Measurements from ENCODE around the gene GAR1. TPM values are rescaled to one million over a fixed set of nuclear protein-coding genes. Genes with fewer than 3 reads are reported as not detected.

The GAR1 gene
- total and polyA plus RNA-seq, 7 donors: 4.4 to 37.4 (median 8.6) TPM

DNA sequence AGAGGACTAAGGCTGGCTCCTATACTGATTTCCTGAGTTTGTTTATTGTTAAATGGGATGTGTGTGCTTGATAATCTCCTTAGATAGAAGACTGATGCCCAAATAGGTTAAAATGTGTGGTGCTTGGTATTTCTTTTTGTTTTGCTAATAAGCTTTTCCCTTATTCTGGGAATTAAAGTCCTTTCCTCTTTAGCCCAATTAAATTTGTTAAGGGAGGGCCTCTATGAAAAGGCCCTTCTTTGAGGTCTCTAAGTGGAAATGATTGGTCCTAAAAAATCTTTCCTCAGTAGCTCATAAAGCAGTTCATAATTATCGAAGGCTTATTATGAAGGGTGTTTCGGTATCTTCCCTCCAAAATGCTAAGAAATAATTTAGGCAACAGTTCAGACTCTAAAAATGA lies 12.1 kb downstream of the GAR1 start, which contains the start of gene RRH:
Gene RRH, plus strand, starts transcription at position 301 of the 400 bp plus-strand sequence. Its CDS starts 56 bp downstream, at position 357.
- intact Hi-C loops (cut with DNase I): no loop called here
- TF ChIP-seq CTCF (IDR thresholded peaks at IDR 0.05) (no peak), EP300 (IDR thresholded peaks at IDR 0.05) (no peak), POLR2A (IDR thresholded peaks at IDR 0.05) (no peak), POLR2AphosphoS5 (IDR thresholded peaks at IDR 0.05) (no peak)
- no peak within 1 kb of the TSS for H3K4me3 ChIP-seq
- H3K27me3 ChIP-seq: no peaks in the 10 kb centered on the region
- no peak within 1 kb of the TSS for H3K27ac ChIP-seq
- H3K36me3 ChIP-seq: peaks cover 0 to 30% (median 5%) of the 10 kb centered on the region in 4 donors
- no peaks in the 10 kb centered on the region for H3K4me1 ChIP-seq
- no peaks in the 10 kb centered on the region for H3K9me3 ChIP-seq
- DNase-seq: no peak
- 93 to 95% methylated on average over 2 of the region's 2 CpGs for WGBS, 2 donors

- WGBS, 2 donors: 96 to 97% methylated on average over 4 of the region's 4 CpGs
- H3K27ac ChIP-seq: no peak overlapping the region
Measured at GRCh38 chr4:109833756-109834155, 18.2 kb downstream of the GAR1 start.

DNA sequence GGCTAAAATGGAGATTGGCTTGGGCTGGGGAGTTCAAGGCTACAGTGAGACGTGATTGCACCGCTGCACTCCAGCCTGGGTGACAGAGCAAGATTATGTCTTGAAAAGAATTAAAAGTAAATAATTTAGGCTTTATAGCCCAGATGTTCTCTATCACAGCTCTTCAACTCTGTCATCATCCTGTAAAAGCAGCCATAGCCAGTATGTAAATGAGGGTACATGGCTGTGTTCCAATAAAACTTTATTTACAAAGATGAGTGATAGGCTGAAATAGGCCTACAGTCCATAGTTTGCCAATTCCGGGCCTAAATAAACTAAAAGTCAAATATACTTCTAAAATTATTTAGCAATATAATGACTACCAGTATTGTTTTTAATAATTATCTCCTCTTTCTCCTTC lies 21.4 kb downstream of the GAR1 start:
- H3K9me3 ChIP-seq: no peaks in the 10 kb centered on the region
- H3K27ac ChIP-seq: no peak overlapping the region
- intact Hi-C loops (cut with DNase I): no loop called here
- H3K27me3 ChIP-seq: no peaks in the 10 kb centered on the region
- H3K4me3 ChIP-seq: no peak overlapping the region
- H3K4me1 ChIP-seq: no peaks in the 10 kb centered on the region
- no peak for DNase-seq
- H3K36me3 ChIP-seq: no peaks in the 10 kb centered on the region
- TF ChIP-seq POLR2AphosphoS5 (IDR thresholded peaks at IDR 0.05) (no peak), POLR2A (IDR thresholded peaks at IDR 0.05) (no peak), CTCF (IDR thresholded peaks at IDR 0.05) (no peak), EP300 (IDR thresholded peaks at IDR 0.05) (no peak)
- WGBS, 2 donors: 85 to 87% methylated on average over 3 of the region's 3 CpGs

More at GRCh38 chr4:109833756-109834155, 18.2 kb downstream of the GAR1 start:
- no peak for DNase-seq
- Histone ChIP-seq H3K4me3 (no peak overlapping the region), H3K36me3 (no peaks in the 10 kb centered on the region), H3K4me1 (no peaks in the 10 kb centered on the region), H3K27me3 (no peaks in the 10 kb centered on the region), H3K9me3 (no peaks in the 10 kb centered on the region)
- TF ChIP-seq EP300 (IDR thresholded peaks at IDR 0.05) (no peak), CTCF (IDR thresholded peaks at IDR 0.05) (no peak), POLR2AphosphoS5 (IDR thresholded peaks at IDR 0.05) (no peak), POLR2A (IDR thresholded peaks at IDR 0.05) (no peak)
- intact Hi-C loops (cut with DNase I): no loop called here

DNA sequence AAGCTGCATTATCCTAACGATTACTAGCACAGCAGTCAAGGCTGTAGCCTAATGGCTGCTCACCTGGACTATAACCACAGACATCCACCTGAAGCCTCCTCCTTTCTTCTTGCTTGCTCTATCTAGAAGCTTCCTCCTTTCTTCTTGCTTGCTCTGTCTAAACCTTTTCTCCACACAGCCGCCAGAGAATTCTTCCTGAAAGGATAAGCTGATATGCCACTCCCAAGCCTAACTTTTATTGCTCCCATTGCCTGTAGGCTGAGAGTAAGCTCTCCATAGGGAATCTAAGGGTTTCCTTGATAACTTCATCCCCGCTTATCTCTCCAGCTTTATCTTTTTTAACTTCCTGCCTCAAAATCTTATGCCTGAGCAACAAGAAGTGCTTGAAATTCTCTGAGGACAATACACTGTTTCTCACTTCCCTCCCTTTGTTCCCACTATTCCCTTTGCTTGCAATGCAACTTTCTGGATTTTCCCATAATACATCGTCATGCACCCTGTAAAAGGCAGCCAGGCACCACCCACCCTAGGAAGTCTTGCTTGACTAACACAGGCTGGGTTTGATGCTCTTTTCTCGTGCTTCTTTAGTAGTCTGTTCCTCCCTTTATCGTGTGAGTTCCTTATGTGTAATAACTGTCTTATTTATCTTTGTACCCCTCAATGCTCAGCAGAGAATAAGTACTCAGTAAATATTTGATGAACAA lies 31.0 kb downstream of the GAR1 start:
- intact Hi-C loops (cut with DNase I): no loop called here
- no peaks in the 10 kb centered on the region for H3K9me3 ChIP-seq
- H3K27ac ChIP-seq: no peak overlapping the region
- DNase-seq: no peak
- H3K4me1 ChIP-seq: no peaks in the 10 kb centered on the region
- H3K36me3 ChIP-seq: no peaks in the 10 kb centered on the region
- H3K4me3 ChIP-seq: no peak overlapping the region
- H3K27me3 ChIP-seq: no peaks in the 10 kb centered on the region
- WGBS, 2 donors: 14 to 53% methylated on average over 6 of the region's 6 CpGs
- no peak for TF ChIP-seq POLR2A (IDR thresholded peaks at IDR 0.05)

DNA sequence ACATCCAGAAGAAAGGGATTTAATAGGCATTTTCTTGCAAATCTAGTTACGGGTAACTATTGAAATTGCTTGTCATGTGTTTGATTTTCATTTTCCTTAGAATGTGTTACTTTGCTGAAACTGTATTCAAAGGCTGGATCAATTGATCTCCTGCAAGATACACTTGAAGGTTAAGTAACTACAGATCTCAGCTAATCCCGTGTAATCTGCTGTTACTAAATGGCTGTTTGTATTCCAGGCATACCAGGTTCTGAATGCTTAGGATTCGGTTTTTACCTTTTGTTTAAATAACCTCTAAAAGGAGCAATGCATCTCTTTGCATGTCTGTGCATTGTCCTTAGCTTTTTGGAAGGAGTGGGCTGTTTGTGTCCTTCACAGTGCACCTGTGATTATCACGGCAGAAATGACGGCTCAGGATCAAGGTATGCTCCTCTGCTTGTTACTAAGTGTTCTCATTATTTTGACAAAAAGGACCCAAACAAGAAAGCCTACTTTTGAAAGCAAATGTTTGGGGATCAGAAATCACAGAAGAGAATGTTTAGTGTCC lies 32.4 kb downstream of the GAR1 start, which contains the start of gene LRIT3:
Gene LRIT3, plus strand, starts transcription at position 212 of the 547 bp plus-strand sequence. Its CDS starts 95 bp downstream, at position 307.
- no peaks in the 10 kb centered on the region for H3K27me3 ChIP-seq
- no peaks in the 10 kb centered on the region for H3K4me1 ChIP-seq
- no peaks in the 10 kb centered on the region for H3K9me3 ChIP-seq
- no peak within 1 kb of the TSS for H3K4me3 ChIP-seq
- no peak for DNase-seq
- TF ChIP-seq EP300 (IDR thresholded peaks at IDR 0.05) (no peak), CTCF (IDR thresholded peaks at IDR 0.05) (no peak), POLR2AphosphoS5 (IDR thresholded peaks at IDR 0.05) (no peak), POLR2A (IDR thresholded peaks at IDR 0.05) (no peak)
- H3K36me3 ChIP-seq: no peaks in the 10 kb centered on the region
- WGBS, 2 donors: 30 to 73% methylated on average over 5 of the region's 5 CpGs
- intact Hi-C loops (cut with DNase I): no loop called here
- no peak within 1 kb of the TSS for H3K27ac ChIP-seq

All from sigmoid colon (tissue), 7 donors.